Uterus (tissue), 2 donors: ENCODE data around the gene SETBP1.

Experiments used
- POLR2A ChIP-seq, 2 donors: fragments of 450-650 bp; IDR thresholded peaks; one replicate each; pipeline ENCODE4 v1.6.1; 2016; ENCODE audit warnings: antibody characterized with exemption in 2 of 2, mild to moderate bottlenecking in 1 of 2, moderate library complexity in 1 of 2
- TF ChIP-seq, protein P1 (sequence below), 4 experiments: fragments of 200-600 bp in 2 of 4; fragments of 450-650 bp in 2 of 4; sonication (generic) in 2 of 4; IDR thresholded peaks; one replicate each; pipeline ENCODE4 v1.5.1; 2016 to 2019; ENCODE audit warnings: antibody characterized with exemption in 4 of 4, mild to moderate bottlenecking in 2 of 4, moderate library complexity in 1 of 4

DNA sequence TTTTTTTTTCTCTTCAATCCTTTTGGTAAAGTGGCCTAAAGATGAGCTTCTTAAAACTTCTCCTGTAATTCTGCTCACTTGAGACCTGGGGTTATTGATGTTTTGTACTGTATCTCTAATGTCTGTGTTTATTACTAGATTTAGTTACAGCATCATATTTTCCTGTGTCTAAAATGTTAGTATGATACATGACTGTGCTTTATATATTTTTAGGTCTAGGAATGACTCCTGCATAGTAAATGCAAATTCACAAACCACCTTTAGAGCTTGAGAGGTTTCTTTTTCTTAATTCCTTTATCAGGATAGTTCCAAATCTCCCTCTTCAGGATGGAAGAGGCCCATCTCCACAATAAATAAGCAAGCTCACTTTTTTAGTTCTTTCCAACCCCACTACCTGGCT lies 197.6 kb downstream of the SETBP1 start:
- TF ChIP-seq, protein P1, sequence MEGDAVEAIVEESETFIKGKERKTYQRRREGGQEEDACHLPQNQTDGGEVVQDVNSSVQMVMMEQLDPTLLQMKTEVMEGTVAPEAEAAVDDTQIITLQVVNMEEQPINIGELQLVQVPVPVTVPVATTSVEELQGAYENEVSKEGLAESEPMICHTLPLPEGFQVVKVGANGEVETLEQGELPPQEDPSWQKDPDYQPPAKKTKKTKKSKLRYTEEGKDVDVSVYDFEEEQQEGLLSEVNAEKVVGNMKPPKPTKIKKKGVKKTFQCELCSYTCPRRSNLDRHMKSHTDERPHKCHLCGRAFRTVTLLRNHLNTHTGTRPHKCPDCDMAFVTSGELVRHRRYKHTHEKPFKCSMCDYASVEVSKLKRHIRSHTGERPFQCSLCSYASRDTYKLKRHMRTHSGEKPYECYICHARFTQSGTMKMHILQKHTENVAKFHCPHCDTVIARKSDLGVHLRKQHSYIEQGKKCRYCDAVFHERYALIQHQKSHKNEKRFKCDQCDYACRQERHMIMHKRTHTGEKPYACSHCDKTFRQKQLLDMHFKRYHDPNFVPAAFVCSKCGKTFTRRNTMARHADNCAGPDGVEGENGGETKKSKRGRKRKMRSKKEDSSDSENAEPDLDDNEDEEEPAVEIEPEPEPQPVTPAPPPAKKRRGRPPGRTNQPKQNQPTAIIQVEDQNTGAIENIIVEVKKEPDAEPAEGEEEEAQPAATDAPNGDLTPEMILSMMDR (IDR thresholded peaks at IDR 0.05) = no peak
- TF ChIP-seq POLR2A (IDR thresholded peaks at IDR 0.05) = no peak
